Skin epidermis (tissue), 12 donors: Measurements from ENCODE around the gene MT3.
"Not testable (repeated sequence)": the region's sequence is repeated elsewhere in the genome, so short reads cannot be mapped to it uniquely, and the experiment has no call there.

Source experiments
- H3K27ac ChIP-seq, 21 experiments: fragments of 200-600 bp; sonication (generic) in 11 of 21; one replicate each; pipeline ENCODE4 v1.5.0; 2020; ENCODE audit warnings: mild to moderate bottlenecking in 3 of 21, inconsistent platforms in 2 of 21, moderate library complexity in 2 of 21
- H3K4me3 ChIP-seq, 7 experiments: fragments of 200-600 bp; sonication (generic) in 2 of 7; one replicate each; pipeline ENCODE4 v1.5.0; 2020; ENCODE audit warnings: inconsistent platforms in 2 of 7, mild to moderate bottlenecking in 2 of 7, moderate library complexity in 1 of 7

MT3 gene

DNA sequence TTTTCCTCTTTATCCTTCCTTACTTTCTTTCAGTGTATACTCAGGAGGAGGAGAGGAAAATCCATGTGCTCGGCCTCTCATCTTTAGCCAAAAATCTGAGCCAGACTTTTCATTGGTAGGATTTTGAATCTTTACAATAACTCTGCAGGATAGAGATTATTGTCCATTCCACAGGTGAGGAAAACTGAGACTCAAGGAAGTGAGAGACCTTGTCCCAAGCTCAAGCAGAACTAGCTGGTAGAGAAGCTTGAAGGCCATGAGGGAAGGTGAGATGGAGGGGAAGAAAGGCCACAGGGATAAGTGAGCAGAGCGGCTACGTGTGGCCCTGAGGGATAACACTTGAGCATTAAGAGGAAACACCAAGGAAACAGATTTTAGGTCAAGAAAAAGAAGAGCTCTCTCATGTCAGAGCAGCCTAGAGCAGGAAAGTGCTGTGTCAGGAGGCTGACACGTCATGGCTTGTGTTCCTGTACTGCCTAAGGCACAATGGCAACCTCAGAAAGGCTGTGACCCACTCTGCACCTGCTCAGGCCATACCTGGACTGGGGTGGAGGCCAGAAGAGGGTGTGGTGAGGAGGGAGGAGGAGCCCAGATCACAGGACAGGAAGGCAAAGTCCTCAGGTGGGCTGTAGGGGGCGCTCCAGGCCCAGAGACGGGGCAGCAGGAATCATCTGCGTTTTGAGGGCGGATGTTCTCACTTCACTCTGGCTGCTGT is 12.6 kb upstream of the MT3 start:
- H3K27ac ChIP-seq = no peak overlapping the region
- H3K4me3 ChIP-seq = no peak overlapping the region

DNA sequence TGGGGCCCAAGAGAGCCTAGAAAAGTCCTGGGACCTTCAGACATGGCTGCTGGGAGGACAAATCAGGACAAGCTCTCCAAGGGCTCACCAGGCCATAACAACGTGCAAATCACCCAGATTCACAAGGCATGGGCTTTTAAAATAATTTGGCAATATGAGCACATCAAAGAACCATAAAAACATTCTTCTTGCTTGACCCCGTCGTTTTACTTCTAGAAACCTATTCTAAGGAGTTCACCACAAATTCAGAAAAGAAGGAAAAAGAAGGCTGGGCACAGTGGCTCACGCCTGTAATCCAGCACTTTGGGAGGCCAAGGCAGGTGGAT is 12.1 kb upstream of the MT3 start:
- no peak overlapping the region for H3K27ac ChIP-seq

DNA sequence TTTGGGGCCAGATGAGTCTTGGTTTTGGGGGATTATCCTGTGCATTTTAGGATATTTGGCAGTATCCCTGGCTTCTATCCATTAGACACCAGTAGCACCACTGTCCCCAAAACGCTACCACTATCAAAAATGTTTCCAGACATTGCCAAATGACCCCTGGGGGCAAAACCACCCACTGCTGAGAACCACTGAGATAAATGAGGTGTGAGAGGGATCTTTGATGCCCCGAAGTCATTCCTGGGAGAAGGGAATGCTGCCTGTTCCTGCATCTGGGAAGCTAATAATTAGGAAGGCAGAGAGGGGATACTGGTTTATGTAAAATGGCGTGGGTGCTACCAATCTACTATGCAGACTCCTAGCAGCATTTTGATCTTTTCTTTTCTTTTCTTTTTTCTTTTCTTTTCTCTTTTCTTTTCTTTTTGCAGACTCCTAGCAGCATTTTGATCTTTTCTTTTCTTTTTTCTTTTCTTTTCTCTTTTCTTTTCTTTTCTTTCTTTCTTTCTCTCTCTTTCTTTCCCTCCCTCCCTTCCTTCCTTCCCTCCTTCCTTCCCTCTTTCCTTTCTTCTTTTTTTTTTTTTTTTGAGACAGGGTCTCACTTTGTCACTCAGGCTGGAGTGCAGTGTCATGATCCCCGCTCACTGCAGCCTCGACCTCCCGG is 8.8 kb upstream of the MT3 start:
- Histone ChIP-seq H3K4me3 (no peak overlapping the region), H3K27ac (no peak overlapping the region)

More for the DNA sequence above, 12.1 kb upstream of the MT3 start:
- no peak overlapping the region for H3K4me3 ChIP-seq

DNA sequence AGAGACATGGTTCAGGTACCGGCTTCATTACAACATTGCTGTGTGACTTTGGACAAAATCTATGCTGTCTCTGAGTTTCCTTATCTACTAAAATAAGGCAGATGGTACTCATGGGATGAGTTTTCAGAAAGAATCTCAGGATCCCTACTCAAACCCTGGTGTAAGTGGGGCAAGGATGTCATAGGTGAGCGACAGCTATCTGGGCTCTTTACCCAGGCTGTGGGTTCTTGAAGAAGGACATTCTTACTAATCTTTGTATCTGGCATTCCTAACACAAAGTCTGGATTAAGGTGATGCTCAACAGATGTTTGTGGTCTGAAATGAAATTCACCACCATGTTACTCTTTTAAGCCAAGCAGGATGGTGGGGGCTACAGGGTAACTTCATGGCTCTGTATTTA is 6.4 kb upstream of the MT3 start:
- H3K4me3 ChIP-seq, H3K27ac ChIP-seq: not testable (repeated sequence)

DNA sequence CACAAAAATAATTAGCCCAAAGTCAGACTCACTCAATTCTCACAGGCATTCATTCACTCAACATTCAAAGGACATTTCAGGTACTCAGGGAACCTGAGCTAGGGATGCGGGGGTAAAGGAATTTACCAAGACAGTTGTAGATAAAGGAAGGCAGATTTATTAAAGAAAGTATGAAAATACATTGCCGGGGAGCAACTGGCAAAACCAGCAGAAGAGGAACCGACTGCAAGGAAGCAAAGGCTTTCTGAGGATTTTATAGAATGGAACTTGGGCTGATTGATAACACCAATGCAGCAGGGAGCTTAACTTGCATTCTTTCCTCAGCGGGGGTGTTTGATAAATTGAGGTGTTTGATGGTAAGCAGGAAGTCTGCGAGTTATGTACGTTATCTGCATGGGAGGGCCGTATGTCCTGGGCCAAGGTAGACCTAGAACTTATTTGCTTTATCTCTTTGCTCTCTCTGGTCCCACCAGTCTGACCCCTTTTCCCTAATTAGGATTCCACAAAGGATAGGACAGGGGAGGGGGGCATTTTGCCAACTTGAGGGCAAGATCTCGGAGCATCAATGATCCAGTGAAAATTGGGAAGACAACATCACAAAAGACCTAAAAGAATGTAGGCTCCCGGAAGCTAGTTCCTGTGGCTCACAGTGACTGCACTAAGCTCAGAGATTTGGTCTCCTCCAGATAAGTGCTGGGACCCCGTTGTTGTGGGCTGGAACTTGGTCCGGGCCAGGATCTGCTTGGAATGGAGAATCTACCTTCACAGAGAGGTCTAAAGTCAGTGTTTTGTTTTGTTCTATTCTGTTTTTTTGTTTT is 5.8 kb upstream of the MT3 start:
- Histone ChIP-seq H3K27ac (no peak overlapping the region), H3K4me3 (no peak overlapping the region)

DNA sequence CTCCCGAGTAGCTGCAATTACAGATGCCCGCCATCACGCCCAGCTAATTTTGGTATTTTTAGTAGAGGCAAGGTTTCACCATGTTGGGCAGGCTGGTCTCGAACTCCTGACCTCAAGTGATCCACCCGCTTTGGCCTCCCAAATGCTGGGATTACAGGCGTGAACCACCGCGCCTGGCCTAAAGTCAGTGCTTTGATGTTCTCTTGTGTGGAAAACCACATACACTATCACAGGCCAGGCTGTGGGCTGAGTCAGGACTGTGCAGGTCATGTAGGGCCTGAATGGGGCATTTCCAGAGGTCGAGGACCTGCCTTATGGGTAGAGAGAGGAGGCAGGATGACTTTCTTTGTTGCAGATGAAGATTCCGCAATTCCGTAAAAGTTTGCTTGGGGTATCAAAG is 5.1 kb upstream of the MT3 start:
- Histone ChIP-seq H3K4me3 (no peak overlapping the region), H3K27ac (no peak overlapping the region)

DNA sequence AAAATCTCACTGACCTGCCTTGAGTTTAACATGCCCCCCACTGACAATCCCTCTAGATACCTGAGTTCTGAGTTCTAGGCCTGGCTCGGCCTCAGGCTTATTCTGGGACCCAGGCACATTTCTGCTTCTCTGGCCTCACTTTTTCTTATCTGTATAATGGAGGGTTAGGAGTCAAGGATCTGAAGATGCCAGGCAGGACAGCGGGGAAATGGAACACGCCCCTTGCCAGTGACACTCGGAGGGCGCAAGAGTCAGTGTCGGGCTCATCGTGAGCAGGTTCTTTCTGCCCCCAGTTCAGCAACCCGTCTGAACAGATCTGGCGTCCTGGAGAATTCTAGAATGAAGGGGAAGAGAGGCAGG is 567 bp upstream of the MT3 start:
- H3K27ac ChIP-seq = no peak overlapping the region
- peak overlapping the region in 6 of 7 experiments; percentile 2 to 40 (median 18) for H3K4me3 ChIP-seq

DNA sequence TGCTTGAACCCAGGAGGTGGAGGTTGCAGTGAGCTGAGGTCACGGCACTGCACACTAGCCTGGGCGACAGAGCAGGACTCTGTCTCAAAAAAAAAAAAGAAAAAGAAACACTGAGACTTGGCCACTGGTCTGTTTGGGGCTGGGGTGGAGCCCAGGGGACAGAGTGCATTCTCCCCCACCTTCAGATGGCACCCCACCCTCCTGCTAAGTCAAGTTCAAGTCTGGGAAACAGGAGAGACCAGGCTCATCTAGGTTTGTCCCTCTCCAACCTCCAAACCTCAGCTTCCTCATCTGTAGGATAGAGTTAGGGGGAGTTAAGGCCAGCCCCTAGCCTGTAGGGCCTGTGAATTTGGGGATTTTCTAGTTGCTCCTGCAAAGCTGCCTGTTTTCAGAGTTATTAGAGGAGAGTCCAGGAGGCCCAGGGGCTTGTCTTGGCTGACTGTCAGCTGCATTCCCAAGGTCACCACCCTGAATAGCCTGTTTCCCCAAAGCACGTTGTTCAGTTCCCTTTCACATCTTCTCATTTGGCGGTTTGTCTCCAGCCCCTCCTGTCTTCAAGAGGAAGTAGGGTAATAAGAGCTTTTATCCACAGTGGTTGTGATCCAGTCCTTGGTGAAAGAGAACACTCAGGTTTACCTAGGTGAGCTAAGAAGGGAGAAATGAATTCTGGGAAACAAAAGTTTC is 2.2 kb downstream of the MT3 start:
- Histone ChIP-seq H3K4me3 (no peak overlapping the region), H3K27ac (no peak overlapping the region)

DNA sequence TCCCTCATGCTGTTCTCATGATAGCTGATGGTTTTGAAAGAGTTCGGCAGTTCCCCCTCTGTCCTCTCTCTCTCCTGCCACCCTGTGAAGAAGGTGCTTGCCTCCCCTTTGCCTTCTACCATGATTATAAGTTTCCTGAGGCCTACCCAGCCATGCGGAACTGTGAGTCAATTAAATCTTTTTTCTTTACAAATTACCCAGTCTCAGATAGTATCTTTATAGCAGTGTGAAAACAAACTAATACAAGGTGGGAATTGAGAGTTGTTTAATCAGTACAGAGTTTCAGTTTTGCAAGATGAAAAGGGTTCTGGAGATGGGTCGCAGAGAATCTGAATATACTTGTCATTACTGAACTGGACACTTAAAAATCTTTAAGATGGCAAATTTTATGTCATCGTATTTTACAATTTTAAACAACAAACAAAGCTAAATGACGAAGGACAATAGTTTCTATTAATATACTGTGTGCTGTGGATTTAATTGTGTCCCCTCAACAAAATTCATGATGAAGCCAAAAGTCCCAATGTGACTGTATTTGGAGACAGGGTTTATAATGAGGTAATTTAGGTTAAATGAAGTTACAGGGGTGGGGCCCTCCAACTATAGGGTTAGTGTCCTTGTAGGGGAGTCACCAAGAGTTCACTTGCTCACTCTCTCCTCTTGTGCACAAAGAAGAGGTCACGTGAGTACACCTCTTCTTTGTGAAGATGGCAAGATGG is 4.4 kb downstream of the MT3 start:
- H3K27ac ChIP-seq = no peak overlapping the region
- no peak overlapping the region for H3K4me3 ChIP-seq

DNA sequence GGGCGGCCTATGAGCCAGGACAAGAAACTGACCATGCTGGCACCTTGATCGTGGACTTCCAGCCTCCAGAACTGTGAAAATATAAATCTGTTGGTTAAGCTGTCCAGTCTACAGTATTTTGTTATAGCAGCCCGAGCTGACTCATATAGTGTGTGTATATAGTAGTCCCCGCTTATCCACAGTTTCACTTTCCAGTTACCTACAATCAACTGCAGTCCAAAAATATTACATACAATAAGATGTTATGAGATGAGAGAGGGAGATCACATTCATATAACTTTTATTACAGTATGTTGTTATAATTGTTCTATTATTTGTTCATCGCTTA is 4.9 kb downstream of the MT3 start:
- Histone ChIP-seq H3K4me3 (no peak overlapping the region), H3K27ac (no peak overlapping the region)

DNA sequence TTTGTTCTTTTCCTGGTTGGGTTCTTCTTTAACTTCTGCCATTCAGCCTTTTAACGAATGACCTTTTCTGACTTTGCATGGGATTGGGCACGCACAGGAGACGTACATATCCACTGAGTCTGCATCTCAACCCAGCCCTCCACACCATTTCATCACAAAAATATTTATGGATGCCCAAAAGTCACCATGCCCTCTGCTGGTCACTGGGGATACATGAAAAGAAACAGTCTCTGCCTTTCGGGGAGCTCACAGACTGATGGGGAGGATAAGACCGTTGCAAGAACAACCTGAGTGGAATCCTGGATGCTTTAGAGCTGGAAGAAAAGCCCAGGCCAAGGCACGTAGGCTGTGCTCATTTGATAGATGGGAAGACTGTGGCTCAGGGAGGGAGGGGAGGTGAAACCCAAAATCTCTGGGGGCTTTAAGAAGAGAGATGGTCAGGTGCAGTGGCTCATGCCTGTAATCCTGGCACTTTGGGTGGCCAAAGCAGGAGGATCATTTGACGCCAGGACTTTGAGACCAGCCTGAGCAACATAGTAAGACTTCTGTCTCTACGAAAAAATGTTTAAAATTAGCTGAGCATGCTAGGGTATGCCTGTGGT is 11.2 kb downstream of the MT3 start:
- no peak overlapping the region for H3K27ac ChIP-seq
- H3K4me3 ChIP-seq = no peak overlapping the region

DNA sequence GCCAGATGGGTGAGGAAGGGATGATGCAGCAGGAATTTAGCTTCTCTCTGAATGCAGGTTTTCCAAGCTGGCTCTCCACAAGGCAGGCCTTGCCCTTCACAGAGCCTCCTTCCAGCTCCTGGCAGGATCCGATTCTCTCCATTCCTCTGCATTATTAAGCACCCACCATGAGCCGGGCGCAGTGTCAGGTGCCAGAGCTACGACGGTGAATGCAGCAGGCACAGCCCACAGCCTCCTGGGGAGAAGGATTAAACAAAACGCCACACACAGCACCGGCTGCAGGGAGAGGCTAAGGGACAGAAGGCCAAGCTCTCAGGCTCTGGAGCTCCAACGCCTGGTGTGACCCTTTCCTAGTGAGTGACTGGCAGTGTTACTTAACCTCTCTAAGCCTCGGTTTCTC is 12.0 kb downstream of the MT3 start:
- Histone ChIP-seq H3K27ac (no peak overlapping the region), H3K4me3 (no peak overlapping the region)

DNA sequence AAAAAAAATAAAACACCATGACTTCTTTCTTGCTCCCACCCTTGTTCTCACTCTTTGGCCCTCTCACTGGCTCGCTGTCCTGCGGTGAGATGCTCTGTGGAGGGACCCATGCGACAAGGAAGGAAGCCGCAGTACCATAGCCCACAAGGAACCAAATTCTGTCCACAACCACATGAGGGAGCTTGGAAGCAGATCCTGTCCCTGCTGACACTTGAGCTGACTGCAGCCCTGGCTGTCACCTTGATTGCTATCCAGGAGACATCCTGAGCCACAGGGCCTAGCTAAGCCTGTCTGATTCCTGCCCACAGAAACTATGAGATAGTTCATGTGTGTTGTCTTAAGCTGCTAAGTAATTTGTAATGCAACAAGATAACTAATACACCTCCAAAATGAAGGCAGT is 14.3 kb downstream of the MT3 start:
- no peak overlapping the region for H3K4me3 ChIP-seq
- H3K27ac ChIP-seq = peak overlapping the region in 1 of 21 experiments; percentile 14

DNA sequence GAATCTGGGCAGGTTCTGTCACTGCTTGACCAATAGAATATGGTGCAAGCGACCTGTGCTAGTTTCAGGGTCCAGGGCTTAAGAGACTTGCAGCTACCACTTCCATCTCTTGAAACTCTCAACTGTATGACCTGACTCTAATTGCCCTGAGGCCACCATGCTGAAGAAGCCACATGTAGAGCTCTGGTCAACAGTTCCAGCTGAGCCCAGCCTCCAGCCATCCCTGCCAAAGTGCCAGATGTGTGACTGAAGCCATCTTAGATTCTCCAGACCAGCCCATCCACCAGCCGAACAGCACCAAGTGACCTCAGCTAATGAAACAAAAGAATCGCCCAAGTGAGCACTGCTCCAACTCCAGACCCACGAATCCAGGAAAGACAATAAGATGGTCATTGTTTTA is 15.6 kb downstream of the MT3 start:
- H3K27ac ChIP-seq = peak overlapping the region in 12 of 21 experiments; percentile 84 to 99 (median 94)
- H3K4me3 ChIP-seq = no peak overlapping the region

DNA sequence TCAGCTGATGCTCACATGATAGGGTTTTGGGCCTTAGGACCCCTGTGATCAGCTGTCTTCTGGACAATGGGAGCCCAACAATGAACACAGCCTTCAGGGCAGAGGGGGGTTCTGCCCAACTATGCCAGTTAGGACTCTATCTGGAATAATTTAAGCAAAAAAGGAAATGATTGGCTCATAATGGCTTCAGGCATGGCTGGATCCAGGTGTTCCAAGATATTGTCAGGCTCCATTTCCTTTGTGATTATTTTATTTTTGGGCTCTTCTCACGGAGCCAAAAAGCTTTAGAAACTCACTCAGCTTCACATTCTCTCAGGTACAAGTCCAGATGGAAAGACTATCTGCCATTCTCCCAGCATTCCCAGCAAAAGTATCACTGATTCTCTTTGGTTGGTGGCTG is 16.1 kb downstream of the MT3 start:
- peak overlapping the region in 17 of 21 experiments; percentile 40 to 99 (median 93) for H3K27ac ChIP-seq
- no peak overlapping the region for H3K4me3 ChIP-seq

DNA sequence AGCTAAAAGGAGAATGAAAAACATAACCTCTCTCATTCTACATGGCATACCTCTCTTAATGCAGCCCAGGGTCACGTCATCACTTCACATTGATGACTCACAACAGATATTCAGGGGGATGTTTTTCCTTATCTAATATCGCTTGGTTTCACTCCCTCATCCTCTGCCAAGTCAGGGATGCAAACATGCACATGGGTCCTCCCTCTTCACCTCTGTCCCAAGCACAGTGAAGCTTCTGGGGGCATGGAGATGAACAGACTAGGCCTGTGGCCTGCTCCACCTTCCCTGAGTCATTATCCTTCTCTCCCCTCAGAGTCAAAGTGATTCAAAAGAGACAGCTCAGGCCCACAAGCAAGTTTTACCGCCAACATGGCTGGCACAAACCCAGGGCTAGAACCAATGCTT is 16.7 kb downstream of the MT3 start:
- Histone ChIP-seq H3K4me3 (no peak overlapping the region), H3K27ac (peak overlapping the region in 20 of 21 experiments; percentile 40 to 99 (median 90))

DNA sequence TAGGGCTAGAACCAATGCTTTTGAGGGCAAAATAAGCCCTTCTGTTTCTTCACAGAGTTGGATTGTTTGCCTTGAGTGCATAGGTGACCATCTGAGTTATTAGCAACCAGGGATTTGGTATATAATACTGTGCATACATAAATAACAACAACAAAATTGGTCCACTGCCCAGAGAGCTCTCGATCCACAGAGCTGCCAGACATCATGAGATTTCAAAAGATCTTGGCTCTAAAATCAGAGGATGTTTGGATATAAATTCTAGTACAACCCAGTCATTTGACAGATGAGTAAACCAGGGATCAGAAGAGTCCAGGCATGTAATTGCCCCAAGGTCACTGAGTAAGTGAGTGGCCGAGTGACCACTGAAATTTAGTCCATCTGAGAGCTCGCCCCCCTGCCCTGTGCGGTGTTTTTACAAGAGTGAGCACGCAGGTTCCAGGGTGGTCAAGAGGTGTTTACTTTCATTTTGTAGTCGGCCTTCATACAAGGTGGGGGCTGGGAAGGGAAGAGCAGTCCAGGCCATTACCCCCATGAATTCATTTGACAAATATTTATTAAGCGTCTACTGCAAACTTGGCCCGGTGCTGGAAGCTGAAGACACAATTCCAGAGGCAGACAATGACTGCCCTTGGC is 17.3 kb downstream of the MT3 start:
- H3K4me3 ChIP-seq = no peak overlapping the region
- peak overlapping the region; percentile 16 to 99 (median 92) for H3K27ac ChIP-seq

DNA sequence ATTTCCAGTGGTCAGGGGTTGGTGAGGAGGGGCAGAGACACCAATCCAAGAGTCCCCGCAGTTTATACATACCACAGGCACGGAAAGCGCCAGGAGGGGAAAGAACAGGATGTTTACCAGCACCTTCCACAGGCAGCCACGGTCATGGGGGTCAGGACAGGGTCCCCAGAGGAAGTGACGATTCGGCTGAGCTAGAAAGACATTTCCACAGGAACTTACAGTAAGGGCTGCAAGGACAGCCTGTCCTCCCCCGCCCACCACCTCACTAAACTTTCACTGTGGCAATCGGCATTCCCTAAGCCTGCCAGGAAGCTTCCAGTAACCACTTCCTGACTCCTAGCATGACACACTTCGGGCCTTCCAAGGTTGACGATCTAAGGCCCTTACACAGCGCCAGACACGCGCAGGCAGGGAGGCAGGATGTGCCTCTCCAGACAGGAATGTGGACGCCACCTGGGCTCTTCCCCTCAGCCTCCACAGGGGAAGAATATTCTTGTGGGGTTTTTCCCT is 17.8 kb downstream of the MT3 start:
- Histone ChIP-seq H3K4me3 (no peak overlapping the region), H3K27ac (peak overlapping the region; percentile 60 to 99 (median 92))

DNA sequence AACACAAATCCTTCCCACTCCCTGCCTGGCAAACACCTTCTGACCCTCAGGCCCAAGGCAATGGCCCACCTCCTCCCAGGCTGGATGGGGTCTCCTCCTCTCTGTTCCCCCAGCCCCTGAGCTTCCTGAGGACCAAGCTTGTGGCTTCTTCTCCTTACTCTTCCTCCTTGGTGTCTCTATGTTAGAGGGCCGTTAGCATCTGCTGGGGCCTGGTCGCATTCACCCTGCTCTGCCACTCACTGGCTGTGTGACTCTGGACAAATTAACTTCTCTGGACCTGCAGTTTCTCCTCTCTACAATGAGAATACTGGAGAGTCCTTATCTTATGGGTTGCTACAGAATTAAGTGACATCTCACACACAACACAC is 18.3 kb downstream of the MT3 start:
- H3K27ac ChIP-seq = peak overlapping the region; percentile 60 to 99 (median 92)
- H3K4me3 ChIP-seq = peak overlapping the region in 4 of 7 experiments; percentile 44 to 69 (median 52)
